Thyroid gland (tissue), 4 donors: ENCODE measurements around the gene TBC1D2B. TPM values are rescaled to one million over a fixed set of nuclear protein-coding genes. Genes with fewer than 3 reads are reported as not detected.

Source experiments
- DNase-seq, 2 donors: peaks; one replicate each; pipeline ENCODE4 v3.0.0-alpha.2; 2019
- H3K27ac ChIP-seq, 3 donors: fragments of 200-600 bp; sonication (generic); 1 replicate in 2 of 3; 2 replicates in 1 of 3; pipeline ENCODE4 v1.5.1; 2016 to 2019; ENCODE audit warnings: mild to moderate bottlenecking in 1 of 3, moderate library complexity in 1 of 3
- H3K27me3 ChIP-seq: fragments of 200-600 bp; sonication (generic); one replicate; pipeline ENCODE4 v1.5.1; 2019
- H3K36me3 ChIP-seq, 2 donors: fragments of 200-600 bp; sonication (generic); one replicate each; pipeline ENCODE4 v1.5.1; 2016 to 2019
- H3K4me1 ChIP-seq, 2 donors: fragments of 200-600 bp; sonication (generic); one replicate each; pipeline ENCODE4 v1.5.1; 2017 to 2019
- H3K4me3 ChIP-seq, 3 donors: fragments of 200-600 bp; sonication (generic); replicated peaks in 1 of 3; 1 replicate in 2 of 3; 2 replicates in 1 of 3; pipeline ENCODE4 v1.5.1; 2016; ENCODE audit warnings: mild to moderate bottlenecking in 1 of 3
- H3K9me3 ChIP-seq: fragments of 200-600 bp; sonication (generic); one replicate; pipeline ENCODE4 v1.5.1; 2017
- POLR2A ChIP-seq, 2 donors: fragments of 450-650 bp; IDR thresholded peaks; one replicate each; pipeline ENCODE4 v1.6.1; 2017; ENCODE audit warnings: antibody characterized with exemption in 2 of 2, mild to moderate bottlenecking in 2 of 2, moderate library complexity in 1 of 2
- WGBS, 2 donors: methylation state at CpG; one replicate each; pipeline ENCODE4 v1.1.5; 2017; 5-methylcytosine and 5-hydroxymethylcytosine counted together
- intact Hi-C: fragments of 100-400 bp; cut with DNase I; formaldehyde crosslinking; loops from one replicate; pipeline ENCODE4 v1.15.1; 2023
- total RNA-seq, 4 donors: library from RNA; depleted of rRNA; stranded (reverse); fragments of >200 nt; gene quantifications; one replicate each; pipeline ENCODE4 v1.2.3, GENCODE V29; 2016
- TF ChIP-seq, protein P1 (sequence below), 6 experiments: fragments of 200-600 bp in 3 of 6; fragments of 450-650 bp in 3 of 6; sonication (generic) in 3 of 6; IDR thresholded peaks; one replicate each; pipeline ENCODE4 v1.5.1; 2016 to 2019; ENCODE audit warnings: antibody characterized with exemption in 6 of 6, mild to moderate bottlenecking in 2 of 6, inconsistent platforms in 1 of 6, moderate library complexity in 1 of 6

TBC1D2B gene
- total RNA-seq, 4 donors from 2014 or later = 32.8 to 54.0 (median 40.1) TPM

DNA sequence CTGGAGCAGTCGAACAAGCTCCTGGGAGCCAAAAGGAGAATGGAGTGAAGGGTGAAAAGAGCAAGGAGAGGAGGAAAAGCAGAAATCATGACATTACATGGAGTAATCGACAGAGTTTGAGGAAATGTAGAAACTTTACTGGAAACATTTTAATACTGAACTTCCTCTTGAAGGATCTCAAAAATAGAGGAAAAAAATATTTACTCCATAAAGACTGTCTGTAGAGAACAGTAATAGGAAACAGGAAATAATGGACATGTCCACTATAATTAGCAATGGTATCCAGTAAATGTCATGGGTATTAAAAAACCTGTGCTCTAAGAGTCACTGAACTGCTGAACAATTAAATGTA, 53.0 kb downstream of the TBC1D2B start:
- Histone ChIP-seq H3K36me3 (peaks cover 23 to 24% of the 10 kb centered on the region in 2 donors), H3K27ac (peak overlapping the region in 1 of 3 donors; percentile 28)
- 45 to 62% methylated on average over 2 of the region's 2 CpGs for WGBS, 2 donors

DNA sequence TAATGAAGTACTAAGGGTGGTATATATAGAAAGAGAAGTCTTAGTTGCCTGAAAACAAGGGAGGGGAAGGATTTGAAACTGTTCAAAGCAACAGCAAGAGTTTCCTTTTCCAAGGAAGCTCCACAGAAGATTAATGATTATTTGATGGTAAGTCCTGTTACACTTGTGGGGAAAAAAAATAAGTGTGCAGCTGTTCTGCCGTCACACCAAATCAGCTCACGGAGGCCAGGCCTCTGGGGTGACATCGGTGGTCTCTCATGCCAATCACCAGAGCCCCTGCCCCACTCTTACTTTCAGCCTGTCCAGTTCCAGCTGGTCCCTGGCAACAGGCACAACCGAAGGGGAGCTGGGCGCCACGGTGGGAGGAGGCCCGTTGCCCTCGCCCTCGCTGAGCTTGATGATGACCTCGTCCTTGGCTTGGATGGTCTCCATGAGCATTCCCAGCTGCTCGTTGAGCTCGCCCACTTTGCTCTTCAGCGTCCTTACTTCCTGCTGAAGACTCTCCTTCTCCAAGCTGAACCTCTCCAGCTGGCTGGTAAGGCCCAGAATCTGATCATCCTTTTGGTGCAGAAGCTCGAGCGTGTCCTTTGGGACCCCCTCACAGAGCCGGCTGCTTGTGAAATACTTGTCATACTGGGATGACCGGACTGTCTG, 53.5 kb downstream of the TBC1D2B start:
- no peak for TF ChIP-seq POLR2A (IDR thresholded peaks at IDR 0.05)
- TF ChIP-seq, protein P1, sequence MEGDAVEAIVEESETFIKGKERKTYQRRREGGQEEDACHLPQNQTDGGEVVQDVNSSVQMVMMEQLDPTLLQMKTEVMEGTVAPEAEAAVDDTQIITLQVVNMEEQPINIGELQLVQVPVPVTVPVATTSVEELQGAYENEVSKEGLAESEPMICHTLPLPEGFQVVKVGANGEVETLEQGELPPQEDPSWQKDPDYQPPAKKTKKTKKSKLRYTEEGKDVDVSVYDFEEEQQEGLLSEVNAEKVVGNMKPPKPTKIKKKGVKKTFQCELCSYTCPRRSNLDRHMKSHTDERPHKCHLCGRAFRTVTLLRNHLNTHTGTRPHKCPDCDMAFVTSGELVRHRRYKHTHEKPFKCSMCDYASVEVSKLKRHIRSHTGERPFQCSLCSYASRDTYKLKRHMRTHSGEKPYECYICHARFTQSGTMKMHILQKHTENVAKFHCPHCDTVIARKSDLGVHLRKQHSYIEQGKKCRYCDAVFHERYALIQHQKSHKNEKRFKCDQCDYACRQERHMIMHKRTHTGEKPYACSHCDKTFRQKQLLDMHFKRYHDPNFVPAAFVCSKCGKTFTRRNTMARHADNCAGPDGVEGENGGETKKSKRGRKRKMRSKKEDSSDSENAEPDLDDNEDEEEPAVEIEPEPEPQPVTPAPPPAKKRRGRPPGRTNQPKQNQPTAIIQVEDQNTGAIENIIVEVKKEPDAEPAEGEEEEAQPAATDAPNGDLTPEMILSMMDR (IDR thresholded peaks at IDR 0.05) = no peak
- DNase-seq = peak in 1 of 2 donors; percentile 19
- H3K27ac ChIP-seq = peak overlapping the region in 2 of 3 donors; percentile 24 to 28
- no peak overlapping the region for H3K4me3 ChIP-seq
- H3K9me3 ChIP-seq = no peaks in the 10 kb centered on the region
- 55 to 70% methylated on average over 17 of the region's 17 CpGs for WGBS, 2 donors
- peaks cover 0 to 21% of the 10 kb centered on the region in 2 donors for H3K4me1 ChIP-seq
- intact Hi-C loops = no loop called here
- peaks cover 21 to 24% of the 10 kb centered on the region in 2 donors for H3K36me3 ChIP-seq
- no peaks in the 10 kb centered on the region for H3K27me3 ChIP-seq

More for the DNA sequence above, 53.0 kb downstream of the TBC1D2B start:
- Histone ChIP-seq H3K27me3 (no peaks in the 10 kb centered on the region), H3K9me3 (no peaks in the 10 kb centered on the region), H3K4me3 (no peak overlapping the region), H3K4me1 (peaks cover 0 to 16% of the 10 kb centered on the region in 2 donors)
- intact Hi-C loops = no loop called here
- DNase-seq = no peak
- TF ChIP-seq, protein P1 (IDR thresholded peaks at IDR 0.05) = no peak
- no peak for TF ChIP-seq POLR2A (IDR thresholded peaks at IDR 0.05)

DNA sequence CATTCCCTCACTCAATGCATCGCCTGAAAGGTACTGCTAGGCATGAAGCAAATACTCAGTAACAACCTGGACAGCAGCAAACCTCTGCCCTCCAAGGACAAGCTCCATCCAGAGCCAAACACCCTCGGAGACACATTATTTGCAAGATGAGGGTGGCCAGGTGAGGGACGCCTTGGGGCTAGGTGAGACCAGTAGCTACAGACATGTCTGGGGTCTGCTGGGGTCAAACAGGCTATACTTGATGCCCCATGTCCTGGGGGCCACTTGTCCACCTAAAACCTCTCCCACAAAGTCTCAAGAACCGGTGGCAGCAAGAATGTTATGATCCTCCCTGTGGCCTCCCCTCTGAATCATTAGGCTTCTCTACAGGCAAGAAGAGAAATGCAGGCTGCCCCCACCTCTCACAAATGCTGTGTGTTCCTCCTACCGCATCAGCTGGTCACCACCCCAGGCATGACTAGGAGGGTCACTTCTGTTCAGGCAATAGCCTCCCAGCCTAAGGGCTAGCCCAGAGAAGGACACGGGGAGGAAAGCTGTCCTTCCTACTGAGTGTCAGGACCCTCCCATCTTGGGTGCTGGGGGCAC, 54.3 kb downstream of the TBC1D2B start:
- Histone ChIP-seq H3K4me3 (no peak overlapping the region), H3K27ac (no peak overlapping the region), H3K4me1 (peaks cover 0 to 28% of the 10 kb centered on the region in 2 donors), H3K9me3 (no peaks in the 10 kb centered on the region), H3K27me3 (no peaks in the 10 kb centered on the region), H3K36me3 (peaks cover 21 to 24% of the 10 kb centered on the region in 2 donors)
- WGBS, 2 donors = 97 to 99% methylated on average over 5 to 6 of the region's 6 CpGs
- intact Hi-C loops = no loop called here
- DNase-seq = no peak
- TF ChIP-seq, protein P1 (IDR thresholded peaks at IDR 0.05) = no peak
- no peak for TF ChIP-seq POLR2A (IDR thresholded peaks at IDR 0.05)

DNA sequence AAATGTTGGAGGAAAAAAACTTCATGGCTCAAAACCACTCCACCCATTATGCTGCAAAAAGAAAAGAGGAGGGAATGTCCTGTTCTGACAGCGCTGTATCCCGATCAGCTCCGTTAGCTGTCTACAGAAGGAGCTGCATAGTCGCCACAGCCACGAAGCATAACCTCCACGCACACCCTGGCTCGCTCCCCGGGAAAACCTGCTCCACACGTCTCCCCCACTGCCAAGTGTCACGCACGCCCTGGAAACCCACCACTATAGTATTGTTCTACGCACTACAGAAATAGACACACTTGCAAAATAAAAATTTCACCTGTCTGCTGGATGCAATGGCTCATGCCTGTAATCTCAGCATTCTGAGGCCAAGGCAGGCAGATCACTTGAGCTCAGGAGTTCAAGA, 55.8 kb downstream of the TBC1D2B start:
- 95 to 96% methylated on average over 12 of the region's 12 CpGs for WGBS, 2 donors
- no peak for TF ChIP-seq POLR2A (IDR thresholded peaks at IDR 0.05)
- TF ChIP-seq, protein P1 (IDR thresholded peaks at IDR 0.05) = no peak
- Histone ChIP-seq H3K4me1 (peaks cover 0 to 28% of the 10 kb centered on the region in 2 donors), H3K9me3 (no peaks in the 10 kb centered on the region), H3K36me3 (peaks cover 16 to 24% of the 10 kb centered on the region in 2 donors), H3K4me3 (no peak overlapping the region), H3K27me3 (no peaks in the 10 kb centered on the region), H3K27ac (no peak overlapping the region)
- intact Hi-C loops = no loop called here
- no peak for DNase-seq

DNA sequence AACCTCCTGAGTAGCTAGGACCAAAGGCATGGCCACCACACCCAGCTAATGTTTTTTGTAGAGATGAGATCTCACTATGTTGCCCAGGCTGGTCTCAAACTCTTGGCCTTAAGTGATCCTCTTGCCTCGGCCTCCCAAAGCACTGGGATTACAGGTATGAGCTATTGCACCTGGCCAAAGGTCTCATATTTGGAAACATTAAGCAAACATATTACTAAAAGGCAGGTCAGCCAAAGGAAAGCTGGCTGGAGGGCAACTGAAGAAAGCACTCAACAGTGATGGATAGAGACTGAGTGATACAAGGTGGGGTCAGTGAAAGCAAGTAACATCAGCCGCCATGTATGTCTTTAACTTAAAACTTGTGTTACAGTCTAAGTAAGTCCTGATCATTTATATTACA, 57.5 kb downstream of the TBC1D2B start:
- no peak overlapping the region for H3K27ac ChIP-seq
- WGBS, 2 donors = 98 to 99% methylated on average over 2 of the region's 2 CpGs

More for the DNA sequence above, 57.5 kb downstream of the TBC1D2B start:
- Histone ChIP-seq H3K27me3 (no peaks in the 10 kb centered on the region), H3K36me3 (peaks cover 18 to 24% of the 10 kb centered on the region in 2 donors), H3K4me3 (no peak overlapping the region), H3K4me1 (peaks cover 0 to 25% of the 10 kb centered on the region in 2 donors), H3K9me3 (no peaks in the 10 kb centered on the region)
- intact Hi-C loops = no loop called here
- TF ChIP-seq, protein P1 (IDR thresholded peaks at IDR 0.05) = no peak
- TF ChIP-seq POLR2A (IDR thresholded peaks at IDR 0.05) = no peak
- DNase-seq = no peak
